Panc1 (cell line): ENCODE measurements around the gene SLC25A22. TPM values are rescaled to one million over a fixed set of nuclear protein-coding genes. Genes with fewer than 3 reads are reported as not detected.

Experiments
- ATAC-seq: fragments of 200-7000 bp; cut with Tn5 transposase; 2 replicates; pipeline ENCODE4 v1.9.1; 2020; ENCODE audit warnings: mild to moderate bottlenecking, moderate library complexity
- BruUV-seq: library from RNA; stranded (reverse); fragments of 400-500 nt; replicated peaks from 2 replicates; lab custom pipeline; 2021; lab: Mats Ljungman, UMichigan
- CTCF ChIA-PET: fragments of 300-600 bp; sonication (Branson Sonifier 250); formaldehyde crosslinking; loops from one replicate; lab custom pipeline; 2022; ENCODE audit warnings: antibody characterized with exemption; lab: Charles Lee
- POLR2A ChIA-PET: fragments of 300-600 bp; sonication (Branson Sonifier 250); formaldehyde crosslinking; loops from one replicate; lab custom pipeline; 2022; ENCODE audit warnings: antibody characterized with exemption; lab: Charles Lee
- DNase-seq: peaks from one replicate; pipeline ENCODE4 v3.0.0-alpha.2; 2010; ENCODE audit warnings: low read depth, low spot score
- H3K27ac ChIP-seq: 2 replicates; pipeline ENCODE4 v1.5.1; 2011; ENCODE audit warnings: mild to moderate bottlenecking, low read length, inconsistent platforms
- H3K27me3 ChIP-seq: fragments of 200-500 bp; sonication (Bioruptor generic); 2 replicates; pipeline ENCODE4 v1.6.0; 2014; ENCODE audit warnings: low read length, inconsistent platforms; ENCODE audit not compliant: control insufficient read depth, insufficient read depth
- H3K36me3 ChIP-seq: fragments of 200-500 bp; sonication (Bioruptor generic); 2 replicates; pipeline ENCODE4 v1.5.1; 2014; ENCODE audit warnings: inconsistent platforms, mild to moderate bottlenecking, low read length, moderate library complexity; ENCODE audit not compliant: control insufficient read depth, insufficient read depth
- H3K4me1 ChIP-seq: 2 replicates; pipeline ENCODE4 v1.5.1; 2011; ENCODE audit warnings: inconsistent platforms, mild to moderate bottlenecking, low read length, moderate library complexity; ENCODE audit not compliant: control insufficient read depth, insufficient read depth
- H3K4me3 ChIP-seq, 2 experiments: 2 replicates each; pipeline ENCODE4 v1.5.1; 2011 to 2012; ENCODE audit warnings: low read depth in 2 of 2, low read length in 2 of 2, mild to moderate bottlenecking in 2 of 2, inconsistent platforms in 1 of 2, moderate library complexity in 1 of 2
- H3K9me3 ChIP-seq: fragments of 200-500 bp; sonication (Bioruptor generic); 2 replicates; pipeline ENCODE4 v1.5.1; 2014; ENCODE audit warnings: low read depth, mild to moderate bottlenecking, inconsistent platforms, low read length, moderate library complexity; ENCODE audit not compliant: control insufficient read depth, insufficient read depth
- CTCF ChIP-seq: fragments of 450-650 bp; IDR thresholded peaks from 2 replicates; pipeline ENCODE4 v1.5.1; 2017; ENCODE audit warnings: mild to moderate bottlenecking
- POLR2AphosphoS5 ChIP-seq: IDR thresholded peaks from 2 replicates; pipeline ENCODE4 v1.6.1; 2012; ENCODE audit warnings: mild to moderate bottlenecking, low read depth, low read length, moderate library complexity
- REST ChIP-seq, 2 experiments: IDR thresholded peaks; 2 replicates each; pipeline ENCODE4 v1.6.1; 2011 to 2012; ENCODE audit warnings: low read depth in 2 of 2, control low read depth in 1 of 2, low read length in 1 of 2, mild to moderate bottlenecking in 1 of 2, moderate library complexity in 1 of 2; ENCODE audit not compliant: insufficient read depth in 1 of 2
- SIN3A ChIP-seq: IDR thresholded peaks from 2 replicates; pipeline ENCODE4 v1.6.1; 2012; ENCODE audit warnings: low read depth, mild to moderate bottlenecking, low read length, moderate library complexity, borderline replicate concordance; ENCODE audit not compliant: insufficient read depth
- TCF7L2 ChIP-seq: IDR thresholded peaks from 2 replicates; pipeline ENCODE4 v1.6.1; 2011; ENCODE audit warnings: mild to moderate bottlenecking, low read depth, low read length, inconsistent platforms
- in situ Hi-C: cut with HindIII; loops from 2 replicates; pipeline ENCODE4 v1.10.0; 2016; ENCODE audit warnings: low sequenced_read_pairs, low pct_unique_long_range_greater_than_20kb
- intact Hi-C: fragments of 100-400 bp; cut with micrococcal nuclease; formaldehyde crosslinking; loops from one replicate; pipeline ENCODE4 v1.10.0; 2022; ENCODE audit not compliant: unreplicated experiment
- total RNA-seq: library from RNA; stranded (reverse); gene quantifications from one replicate; pipeline ENCODE4 v1.2.1, GENCODE V29; 2021; ENCODE audit not compliant: unreplicated experiment

Gene SLC25A22
- total RNA-seq, 1 experiment from 2014 or later, result 119 TPM

GRCh38 chr11:819943-820649 lies 22.0 kb upstream of the SLC25A22 start:
- BruUV-seq, result TSS peak; percentile 85
- intact Hi-C loops (no loop called here), in situ Hi-C loops (no loop called here)
- ChIA-PET POLR2A (interaction anchor here (1.1 to 1.9 kb wide), 3 partner anchors 8 to 11 kb away, joined by 4 to 11 read pairs (median 9); partner anchors contain the start of gene CRACR2B), CTCF (interaction anchor here (0.7 kb wide), 1 partner anchor 18 kb away, joined by 3 read pairs; no protein-coding TSS in a partner anchor)
- 0 out of 2 replicates have a peak, but pooled peaks cover 2% of the 10 kb centered on the region for H3K36me3 ChIP-seq
- H3K9me3 ChIP-seq, result no peaks in the 10 kb centered on the region
- no peak for DNase-seq
- H3K27ac ChIP-seq, result peak overlapping the region; percentile 89
- TF ChIP-seq POLR2AphosphoS5 (peak; percentile 69; the same call in 1 of the 2 replicates), TCF7L2 (no peak), CTCF (no peak), REST (IDR thresholded peaks at IDR 0.05; ENCODE audit: insufficient read depth in 1 of 2, low read depth in 2 of 2, low read length in 1 of 2) (no peak), SIN3A (peak; percentile 88; the same call in 1 of the 2 replicates)
- no peaks in the 10 kb centered on the region for H3K27me3 ChIP-seq
- H3K4me3 ChIP-seq, result peak overlapping the region; percentile 80 to 88
- peak; percentile 67 for ATAC-seq
- H3K4me1 ChIP-seq, result peaks cover 45% of the 10 kb centered on the region

- Histone ChIP-seq H3K27me3 (no peaks in the 10 kb centered on the region), H3K4me1 (peaks cover 37% of the 10 kb centered on the region), H3K4me3 (peak overlapping the region; percentile 80 to 88), H3K9me3 (no peaks in the 10 kb centered on the region), H3K36me3 (0 out of 2 replicates have a peak, but pooled peaks cover 2% of the 10 kb centered on the region), H3K27ac (peak overlapping the region; percentile 76)
- ChIA-PET CTCF (interaction anchor here (1.2 kb wide), 2 partner anchors 10 to 11 kb away, joined by 3 read pairs; partner anchors contain the start of gene RPLP2), POLR2A (interaction anchor here (0.6 to 1.9 kb wide), 4 partner anchors 9 to 254 kb away, joined by 4 to 11 read pairs (median 8); partner anchors contain the start of gene CRACR2B)
- ATAC-seq (peak; percentile 66), DNase-seq (no peak)
- no TSS peak for BruUV-seq
- TF ChIP-seq POLR2AphosphoS5 (peak; percentile 97), CTCF (no peak), SIN3A (peak; percentile 83; the same call in 1 of the 2 replicates), REST (IDR thresholded peaks at IDR 0.05; ENCODE audit: insufficient read depth in 1 of 2, low read depth in 2 of 2, low read length in 1 of 2) (no peak), TCF7L2 (peak; percentile 79; the same call in 1 of the 2 replicates)
- in situ Hi-C loops (no loop called here), intact Hi-C loops (no loop called here)
These were observed 21.2 kb upstream of the SLC25A22 start for GRCh38 chr11:819129-819931.
